ENCODE results near the gene CCZ1B.
"Not testable (repeated sequence)": the region's sequence is repeated elsewhere in the genome, so short reads cannot be mapped to it uniquely, and the experiment has no call there.

GRCh38 chr7:6853681-6854080, 27.6 kb upstream of the CCZ1B start:
- TF ChIP-seq EZH2 (IDR thresholded peaks at IDR 0.05; ENCODE audit: borderline replicate concordance, low read length); CTCF (conservative IDR thresholded peaks at IDR 0.05 in 1 of 2, IDR thresholded peaks at IDR 0.05 in 1 of 2; ENCODE audit: extremely low read depth in 1 of 2, insufficient read depth in 1 of 2, low read depth in 1 of 2, low read length in 2 of 2): not testable (repeated sequence)
